Middle frontal gyrus (tissue), 1 donor: ENCODE results near the gene TBC1D7.

Experiments
- DNase-seq: peaks from one replicate; pipeline ENCODE4 v3.0.0-alpha.2; 2015; ENCODE audit warnings: low spot score; ENCODE audit errors: extremely low spot score

TBC1D7 gene

DNA sequence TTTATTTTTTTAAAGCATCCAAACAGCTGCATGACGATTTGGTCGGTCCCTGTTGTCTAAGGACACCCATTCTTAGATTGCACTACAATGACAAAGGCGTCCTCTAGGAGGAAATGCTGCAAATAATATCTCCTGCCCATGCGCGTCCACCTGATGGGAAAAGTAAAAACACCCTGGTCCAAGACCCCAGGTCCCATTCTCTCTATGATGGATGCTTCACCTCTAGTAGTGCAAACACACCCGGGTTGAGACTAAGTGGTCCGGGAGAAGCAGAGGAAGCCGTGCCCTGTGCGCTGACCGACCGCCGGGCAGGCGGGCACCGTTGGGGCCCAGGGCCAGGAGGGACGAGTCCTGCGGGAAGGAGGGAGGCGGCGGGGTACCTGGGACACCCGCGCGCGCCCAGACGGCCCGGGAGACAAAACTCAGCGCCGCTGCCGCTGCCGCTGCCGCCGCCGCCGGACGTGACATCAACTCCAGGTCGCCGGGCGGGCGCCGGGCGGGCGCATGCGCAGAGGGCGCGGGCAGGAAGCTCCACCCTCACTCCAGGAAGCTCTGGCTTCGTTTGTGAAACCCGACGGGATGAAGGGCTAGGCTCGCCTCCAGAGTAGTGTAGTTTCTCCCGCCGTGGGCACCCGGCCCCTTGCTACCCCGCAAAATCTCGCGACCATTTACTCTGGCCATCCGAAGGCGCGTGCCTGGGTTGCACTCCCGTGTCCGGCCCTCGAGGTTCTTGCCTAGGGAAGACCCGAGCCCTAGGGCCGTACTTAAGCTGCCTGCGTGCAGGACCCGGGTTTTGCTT, at the start of gene TBC1D7:
TBC1D7 (minus strand) TSS at position 462 of the 799 bp plus-strand sequence. CDS start 1,639 bp downstream, outside the sequence.
- peak; percentile 70 for DNase-seq

DNA sequence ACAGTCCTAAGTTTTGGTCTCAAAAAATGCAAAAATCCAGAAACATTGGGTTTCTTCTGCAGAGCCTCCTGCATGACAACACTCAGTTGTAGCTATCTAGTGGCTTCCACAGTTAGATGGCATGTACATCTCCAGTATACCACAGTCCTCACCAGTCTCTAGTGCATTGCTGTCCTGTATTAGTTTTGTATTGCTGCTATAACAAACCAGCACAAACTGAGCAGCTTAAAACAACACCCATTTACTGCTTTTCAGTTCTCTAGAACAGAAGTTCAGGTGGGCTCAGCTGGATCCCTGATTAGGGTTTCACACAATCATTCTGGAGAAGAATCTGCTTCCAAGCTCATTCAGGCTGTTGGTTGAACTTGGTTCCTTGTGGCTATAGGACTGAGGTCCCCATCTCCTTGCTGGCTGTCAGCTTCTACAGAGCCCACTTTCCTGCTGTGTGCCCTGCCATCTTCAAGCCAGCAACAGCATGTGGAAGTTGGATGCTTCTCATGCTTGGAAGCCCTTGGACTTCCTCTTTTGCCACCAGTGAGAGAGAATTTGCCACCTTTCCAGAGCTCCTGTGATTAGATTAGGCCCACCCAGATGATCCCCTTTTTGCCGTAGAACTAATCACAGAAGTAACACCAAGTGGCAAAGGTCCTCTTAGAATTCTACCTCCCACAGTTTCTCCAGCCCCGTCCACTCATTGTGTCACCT, 48.9 kb upstream of the TBC1D7 start:
- no peak for DNase-seq

DNA sequence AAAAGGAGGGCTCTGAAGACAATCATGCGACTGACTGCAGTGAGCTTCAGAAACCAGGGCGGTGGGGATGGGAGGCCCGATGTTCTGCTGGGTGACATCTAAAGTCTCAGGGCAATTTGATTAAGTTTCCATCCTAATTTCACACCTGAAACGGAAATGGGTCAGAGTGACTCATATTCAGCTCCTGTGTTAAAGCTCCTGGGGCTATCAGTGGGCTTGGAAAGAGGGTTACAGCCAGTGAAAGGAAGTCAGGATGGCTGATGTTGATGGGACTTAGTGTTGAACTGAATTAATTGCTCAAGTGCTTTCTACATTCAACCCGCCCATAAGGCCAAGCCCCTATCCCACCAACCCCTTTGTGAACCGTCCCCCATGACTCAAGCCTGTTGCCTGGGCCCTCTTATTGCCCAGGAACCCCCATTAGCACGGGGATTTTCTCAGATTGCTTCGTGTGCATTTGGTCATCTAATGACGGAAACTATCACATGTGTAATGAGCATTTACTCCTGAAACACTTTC, 47.1 kb upstream of the TBC1D7 start:
- DNase-seq = no peak

DNA sequence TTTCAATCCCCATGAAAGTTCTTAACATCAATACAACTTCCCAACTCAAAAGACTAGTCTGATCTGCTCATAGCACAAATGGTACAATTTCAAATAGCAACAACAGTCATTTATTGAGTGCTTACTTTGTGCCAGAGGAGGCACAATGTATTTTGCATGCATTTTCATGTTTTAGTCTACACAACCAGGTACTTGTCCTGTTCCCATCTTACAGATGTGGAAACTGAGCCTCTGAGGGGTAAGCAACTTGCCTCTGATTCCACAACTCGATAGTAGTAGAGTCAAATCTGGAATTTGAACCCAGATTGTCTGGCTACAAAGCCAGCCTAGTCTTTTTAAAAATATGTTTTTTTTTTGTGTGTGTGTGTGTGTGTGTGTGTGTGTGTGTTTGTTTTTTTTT, 45.6 kb upstream of the TBC1D7 start:
- no peak for DNase-seq

DNA sequence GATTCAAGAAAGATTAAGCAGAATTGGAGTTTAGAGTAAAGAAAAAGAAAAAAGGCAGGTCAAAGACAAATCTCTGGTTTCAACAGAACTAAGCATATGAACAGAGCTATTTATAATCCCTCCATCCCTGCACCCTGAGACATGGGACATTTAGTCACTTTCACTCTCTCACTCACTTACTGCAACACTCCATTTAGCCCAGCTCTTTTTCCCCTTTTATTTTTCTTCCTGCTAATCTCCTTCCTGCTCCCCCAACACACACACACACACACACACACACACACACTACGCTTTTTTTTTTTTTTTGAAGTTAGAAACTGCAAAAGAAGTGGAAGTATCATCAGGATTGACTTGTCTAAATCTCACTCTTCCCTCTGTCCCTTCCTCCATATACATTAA, 45.1 kb upstream of the TBC1D7 start:
- DNase-seq = no peak

DNA sequence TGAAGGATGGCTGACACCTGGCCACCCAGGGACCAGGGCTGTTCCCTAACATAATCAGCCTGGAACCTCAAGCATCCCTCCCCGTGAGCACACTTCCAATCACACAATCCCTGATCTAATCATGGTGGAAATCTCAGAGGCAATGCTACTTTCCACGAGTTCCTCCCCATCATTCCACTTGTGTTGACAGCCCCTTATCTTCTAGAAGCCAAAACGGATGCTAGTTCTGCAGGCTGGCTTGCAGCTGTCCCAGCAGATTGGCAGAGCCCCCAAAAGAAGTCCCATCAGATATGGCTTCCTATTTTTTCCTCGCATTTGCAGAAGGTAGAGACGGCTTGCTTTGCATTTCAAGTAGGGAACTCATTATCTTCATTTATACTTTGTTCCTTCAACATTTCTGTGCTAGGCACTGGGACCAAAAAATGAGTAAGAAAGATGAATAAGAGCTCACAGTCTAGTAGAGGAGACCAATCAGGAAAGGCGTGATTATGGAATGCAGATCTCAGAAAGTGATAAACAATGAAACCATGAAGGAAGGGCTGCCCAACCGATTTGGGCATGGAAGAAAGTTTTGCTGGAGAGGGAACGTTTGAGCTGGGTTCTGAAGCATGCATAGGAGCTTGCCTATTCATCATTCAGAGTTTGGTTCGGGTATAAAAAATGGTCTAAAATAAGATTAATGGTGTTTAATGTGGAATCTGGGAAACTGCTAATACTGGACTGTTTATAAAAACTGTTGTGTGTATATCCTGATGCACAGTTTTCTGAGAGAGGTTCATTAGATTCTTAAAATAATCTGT, 44.6 kb upstream of the TBC1D7 start:
- no peak for DNase-seq

DNA sequence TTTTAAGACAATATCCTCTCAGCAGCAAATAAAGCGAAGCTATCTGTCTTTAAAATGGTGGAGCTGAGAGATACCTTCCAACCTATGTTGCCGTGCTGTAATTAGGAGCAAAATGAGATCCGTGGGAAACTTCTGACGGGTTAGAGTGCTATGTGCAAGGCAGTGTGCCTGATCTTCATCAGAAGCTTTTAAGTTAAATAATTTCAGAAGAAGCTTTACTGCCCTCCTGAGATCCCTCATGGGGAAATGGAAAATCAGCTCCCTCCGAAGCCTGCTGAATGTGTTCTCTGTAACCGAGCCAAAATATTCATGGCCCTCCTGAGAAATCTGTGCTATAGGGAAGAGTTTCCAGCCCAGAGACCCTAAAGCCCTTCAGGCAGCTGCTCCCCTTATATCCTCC, 43.7 kb upstream of the TBC1D7 start:
- no peak for DNase-seq

DNA sequence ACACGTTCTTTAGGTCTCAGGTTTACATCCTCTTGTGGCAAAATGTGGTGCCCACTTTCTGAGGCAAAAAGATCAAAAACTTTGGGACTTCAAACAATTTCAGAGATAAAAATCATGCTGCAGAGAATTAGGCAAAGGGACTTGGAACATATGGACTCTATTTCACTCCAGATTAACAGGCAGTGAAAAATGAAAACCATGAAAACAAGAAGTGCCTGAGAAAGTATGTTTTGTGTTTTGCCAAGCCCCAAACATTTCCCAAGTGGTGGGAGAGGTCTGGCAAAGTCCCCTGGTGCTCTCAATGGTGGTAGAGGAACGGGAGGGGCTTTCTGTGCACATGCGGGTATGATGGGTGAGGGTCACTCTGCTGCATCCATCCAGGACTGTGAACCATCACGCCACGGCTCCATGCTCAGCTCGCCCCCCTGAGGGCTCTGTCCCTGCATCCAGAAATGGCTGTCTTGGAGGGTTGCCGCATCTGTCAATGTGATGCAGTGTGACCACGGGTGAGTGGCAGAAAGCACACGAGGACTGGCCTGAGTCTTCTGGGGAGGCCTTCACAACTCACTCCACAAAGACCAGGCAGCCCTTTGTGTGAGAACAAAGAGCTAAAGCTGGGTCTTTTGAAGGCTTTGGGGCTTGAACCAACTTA, 43.2 kb upstream of the TBC1D7 start:
- DNase-seq = no peak

DNA sequence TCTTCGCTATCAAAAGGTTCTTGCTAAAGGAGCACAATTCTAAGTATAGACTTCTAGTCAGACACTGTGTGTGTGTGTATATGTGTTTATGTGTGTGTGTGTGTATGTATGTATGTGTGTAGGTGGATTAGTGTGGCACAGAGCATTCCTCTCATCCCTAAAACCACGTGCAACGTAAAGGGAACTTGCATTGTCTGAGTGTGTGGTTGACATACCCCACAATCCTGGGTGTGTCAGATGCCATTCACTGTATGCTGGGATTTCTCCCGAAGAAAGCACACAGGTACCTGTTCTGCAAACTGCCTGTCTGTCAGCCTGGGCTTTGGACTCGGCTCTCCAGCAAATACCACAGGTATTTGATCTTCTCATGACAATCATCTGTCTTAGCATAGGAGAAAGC, 42.3 kb upstream of the TBC1D7 start:
- no peak for DNase-seq

DNA sequence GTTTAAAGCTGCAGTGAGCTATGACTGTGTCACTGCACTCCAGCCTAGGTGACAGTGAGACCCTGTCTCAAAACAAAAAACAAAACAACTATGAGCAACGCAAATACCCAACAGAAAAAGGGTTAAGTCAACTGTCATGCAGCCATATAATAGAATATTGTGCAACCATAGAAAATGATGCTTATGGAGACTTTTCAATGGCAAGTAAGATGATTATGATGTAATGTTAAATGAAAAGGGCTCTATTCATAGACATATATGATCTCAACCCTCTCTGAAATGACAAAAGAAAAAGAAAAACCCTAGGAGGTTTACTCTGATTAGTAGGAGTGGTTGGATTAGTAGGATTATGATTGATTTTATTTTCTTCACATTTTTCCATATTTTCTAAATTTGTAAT, 41.3 kb upstream of the TBC1D7 start:
- DNase-seq = no peak

DNA sequence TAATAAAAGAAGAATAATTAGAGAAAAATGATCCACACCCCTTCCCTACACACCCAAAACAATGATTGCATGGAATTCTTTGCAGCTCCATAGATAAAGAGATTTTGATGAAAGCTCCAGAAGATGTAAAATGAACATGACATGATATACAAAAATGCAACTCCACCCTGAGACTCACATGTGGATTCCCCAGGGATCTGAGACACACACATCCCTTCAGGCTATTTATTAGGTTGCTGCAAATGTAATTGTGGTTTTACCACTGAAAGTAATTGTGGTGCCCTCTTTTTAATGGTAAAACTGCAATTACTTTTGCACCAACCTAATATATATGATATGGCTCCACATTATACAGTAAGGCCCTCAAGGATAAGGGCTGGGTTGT, 40.4 kb upstream of the TBC1D7 start:
- no peak for DNase-seq

DNA sequence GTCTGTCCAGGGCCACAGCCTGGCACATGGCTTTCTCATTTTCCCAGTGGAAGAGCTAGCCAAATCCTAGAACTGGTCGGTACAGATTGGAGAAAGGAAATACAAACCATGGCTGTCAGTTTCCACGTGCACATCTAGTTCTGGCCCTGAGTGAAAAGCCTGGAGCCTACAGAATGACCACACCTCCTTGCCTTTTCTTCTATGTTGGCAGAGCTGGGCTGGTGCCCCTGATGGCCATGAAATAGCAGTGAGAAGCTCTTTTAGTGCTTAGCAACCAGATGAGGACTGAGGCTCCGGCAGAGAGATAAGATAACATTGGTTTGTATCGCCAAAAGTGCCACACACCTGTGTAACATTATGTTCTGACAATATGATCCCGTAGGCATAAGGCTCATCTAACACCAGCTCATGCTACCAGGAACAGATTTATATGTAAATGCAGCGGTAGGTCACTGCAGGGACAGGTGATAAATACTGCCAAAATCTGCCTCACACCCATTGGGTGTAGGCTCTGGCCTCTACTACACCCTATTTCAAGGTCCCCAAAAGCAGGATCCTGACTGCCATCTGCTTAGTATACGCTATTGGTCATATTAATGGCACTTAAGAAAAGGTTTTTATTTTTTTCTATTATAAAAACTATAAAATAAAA, 39.9 kb upstream of the TBC1D7 start:
- DNase-seq = no peak

DNA sequence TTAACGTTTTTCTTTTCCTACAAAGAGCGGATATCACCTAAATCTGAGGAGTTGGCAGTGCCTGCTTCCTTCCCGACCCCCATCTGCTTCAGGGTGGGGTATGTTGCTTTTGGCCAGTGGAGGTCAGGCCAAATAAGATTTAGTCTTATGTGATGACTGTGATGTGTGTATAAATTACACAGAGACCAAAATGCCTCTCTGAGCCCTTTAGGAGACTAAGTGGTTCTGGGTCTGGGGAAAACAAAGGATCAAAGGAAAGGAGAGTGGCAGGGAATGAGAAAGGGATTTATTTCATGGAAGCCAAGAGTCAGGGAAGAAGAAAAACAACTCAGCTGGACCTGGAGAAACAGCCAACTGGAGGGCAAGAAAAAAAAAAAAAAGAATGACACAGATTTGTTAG, 39.1 kb upstream of the TBC1D7 start:
- DNase-seq = no peak

DNA sequence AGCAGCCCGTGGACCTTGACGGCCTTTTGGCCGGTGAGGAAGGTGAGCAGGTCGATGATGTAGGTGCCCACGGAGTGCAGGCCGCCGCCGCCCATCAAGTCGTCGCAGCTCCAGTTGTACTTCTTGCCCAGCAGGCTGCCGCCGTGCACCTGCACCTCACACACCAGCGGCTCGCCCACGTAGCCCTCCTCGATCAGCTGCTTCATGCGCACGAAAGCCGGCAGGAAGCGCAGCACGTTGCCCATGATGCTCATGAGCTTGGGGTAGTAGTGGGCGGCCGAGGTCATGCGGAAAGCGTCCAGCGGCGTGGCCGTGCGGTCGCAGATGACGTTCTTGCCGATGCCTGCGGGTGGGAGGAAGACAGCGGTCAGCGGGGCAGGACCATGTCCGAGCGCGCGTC, 37.0 kb upstream of the TBC1D7 start:
- no peak for DNase-seq

DNA sequence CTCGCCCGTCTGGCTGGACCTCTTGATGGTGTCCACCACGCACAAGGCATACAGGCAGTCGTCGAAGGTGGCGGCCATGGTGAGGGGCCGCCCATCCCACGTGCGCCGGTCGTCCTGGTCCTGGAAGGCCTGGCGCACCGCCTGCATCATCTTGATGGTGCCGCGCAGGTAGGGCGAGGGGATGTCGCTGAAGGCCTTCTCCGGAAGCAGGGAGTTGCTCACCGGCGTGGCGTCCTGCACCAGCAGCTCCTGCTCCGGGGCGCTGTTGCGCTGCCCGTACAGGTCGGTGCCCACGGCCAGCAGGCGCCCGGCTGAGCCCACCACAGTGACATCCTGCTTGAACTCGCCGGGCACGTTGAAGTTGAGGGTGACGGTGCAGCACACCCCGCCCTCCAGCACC, 36.5 kb upstream of the TBC1D7 start:
- no peak for DNase-seq

DNA sequence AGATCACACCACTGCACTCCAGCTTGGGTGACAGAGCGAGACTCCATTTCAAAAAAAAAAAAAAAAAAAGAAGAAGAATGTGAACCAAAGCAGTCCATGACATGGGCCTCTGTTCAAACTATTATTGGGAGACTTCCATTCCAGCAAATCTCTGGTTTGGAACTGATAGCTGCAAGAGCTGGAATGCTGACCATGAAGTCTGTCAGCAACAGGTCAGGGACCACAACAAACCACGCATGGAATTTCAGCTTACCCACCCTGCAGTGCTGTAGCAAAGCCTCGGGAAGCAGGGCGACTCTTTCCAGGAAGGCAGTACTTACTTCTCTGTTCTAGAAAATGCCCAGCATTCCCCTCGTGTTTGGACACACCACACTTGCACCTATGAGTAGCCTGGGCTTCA, 34.1 kb upstream of the TBC1D7 start:
- DNase-seq = no peak

DNA sequence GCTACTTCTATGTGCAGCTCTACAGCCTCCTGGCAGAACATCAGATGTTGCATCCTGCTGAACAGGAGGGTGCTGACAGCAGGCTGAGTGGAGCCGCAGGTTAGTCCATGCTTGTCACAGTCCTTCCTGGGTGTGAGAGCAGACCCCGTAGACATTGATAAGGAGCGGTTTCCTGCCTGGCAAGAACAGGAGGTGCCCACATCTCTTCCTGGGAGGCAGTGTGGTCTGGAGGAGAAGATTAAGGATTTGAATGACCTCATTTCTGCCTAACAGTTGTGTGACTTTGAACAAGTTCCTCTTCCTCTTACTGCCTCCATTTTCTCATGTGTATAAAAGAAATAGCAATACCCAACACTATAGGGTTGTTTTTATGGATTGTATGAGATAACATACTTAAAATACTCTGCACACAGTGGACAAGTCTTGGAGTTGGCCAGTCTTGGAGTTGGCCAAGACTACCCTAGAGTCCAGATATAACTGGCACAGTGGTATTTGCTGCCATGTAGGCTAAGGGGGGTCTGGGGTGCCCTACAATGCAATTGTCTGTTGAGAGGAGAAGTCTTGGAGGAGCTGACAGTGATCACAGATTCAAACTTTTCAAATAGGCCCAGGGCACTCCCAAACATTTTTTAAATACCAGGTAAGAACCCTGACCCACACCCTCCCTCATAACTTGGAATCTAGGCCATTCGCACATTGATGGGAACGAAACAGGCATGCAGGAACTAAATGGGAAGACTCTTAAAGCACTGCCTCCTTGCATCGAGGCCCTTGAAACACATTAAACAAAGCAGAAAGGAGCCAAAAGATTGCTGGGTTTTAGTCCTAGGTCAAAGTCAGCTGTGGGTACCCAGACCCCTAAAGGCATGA, 32.6 kb upstream of the TBC1D7 start:
- no peak for DNase-seq

DNA sequence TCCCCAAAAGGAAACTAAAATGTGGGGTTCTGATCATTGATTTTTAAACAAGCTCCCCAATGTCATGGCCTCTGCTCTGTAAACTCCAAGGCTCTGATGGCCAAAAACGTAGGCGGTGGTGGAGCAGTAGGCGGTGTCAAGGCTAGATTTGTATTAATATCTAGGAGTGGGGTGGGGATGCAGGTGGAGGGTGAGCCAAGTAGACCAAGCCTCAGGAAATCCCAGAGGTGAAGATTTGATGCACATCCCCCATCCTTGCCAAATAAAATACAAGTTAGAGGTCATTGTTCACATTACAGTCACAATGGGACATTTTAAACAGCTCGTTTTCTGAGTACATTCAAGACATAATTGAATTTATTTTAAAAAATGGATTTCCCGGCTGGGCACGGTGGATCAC, 30.9 kb upstream of the TBC1D7 start:
- DNase-seq = no peak

DNA sequence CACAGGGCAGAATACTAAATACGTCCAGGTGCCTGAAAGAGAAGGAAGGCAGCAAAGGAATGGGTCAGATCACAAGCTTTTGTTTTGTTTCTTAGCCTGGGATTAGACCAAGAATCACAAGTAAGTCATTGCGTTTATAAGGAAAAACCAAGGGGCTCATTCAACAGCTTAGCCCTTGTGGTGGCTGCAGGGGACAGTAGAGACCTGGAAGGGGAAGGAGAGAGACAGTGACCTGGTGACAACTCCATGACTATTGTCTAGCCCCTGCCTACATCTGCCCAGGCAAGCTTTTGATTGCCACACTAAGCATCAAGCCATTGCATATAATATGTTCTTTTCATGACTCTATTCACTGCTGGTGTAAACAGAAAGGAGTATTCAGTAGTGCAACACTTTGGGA, 30.2 kb upstream of the TBC1D7 start:
- no peak for DNase-seq

DNA sequence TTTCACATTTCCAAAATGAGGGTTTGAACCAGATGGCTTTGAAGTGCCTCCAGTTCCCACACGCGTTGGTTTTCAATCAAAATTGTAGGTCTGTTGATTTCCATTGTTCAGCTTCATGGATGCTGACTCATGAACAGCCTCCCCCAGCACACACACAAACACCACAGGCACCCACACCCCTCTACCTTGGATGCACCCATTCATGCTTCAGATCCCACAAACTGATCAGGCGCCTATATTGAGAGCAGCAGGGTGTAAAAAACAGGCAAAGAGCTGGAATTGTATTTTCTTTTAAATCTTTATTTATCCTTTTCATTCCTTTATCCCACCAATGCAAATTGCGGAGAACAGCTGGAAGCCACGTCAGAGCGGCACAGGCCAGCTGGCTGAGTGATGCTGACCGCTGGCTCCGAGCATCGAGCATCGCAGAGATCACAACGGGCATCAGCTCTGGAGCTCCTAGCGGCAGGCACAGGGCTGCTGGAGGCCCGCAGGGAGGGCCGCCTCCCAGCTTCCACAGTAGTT, 29.3 kb upstream of the TBC1D7 start:
- DNase-seq = no peak
